Measurements from ENCODE around the gene LRCH1. TPM values are rescaled to one million over a fixed set of nuclear protein-coding genes. Genes with fewer than 3 reads are reported as not detected.

LRCH1 gene
- total RNA-seq, 1 experiment from 2014 or later, result 5.5 TPM

DNA sequence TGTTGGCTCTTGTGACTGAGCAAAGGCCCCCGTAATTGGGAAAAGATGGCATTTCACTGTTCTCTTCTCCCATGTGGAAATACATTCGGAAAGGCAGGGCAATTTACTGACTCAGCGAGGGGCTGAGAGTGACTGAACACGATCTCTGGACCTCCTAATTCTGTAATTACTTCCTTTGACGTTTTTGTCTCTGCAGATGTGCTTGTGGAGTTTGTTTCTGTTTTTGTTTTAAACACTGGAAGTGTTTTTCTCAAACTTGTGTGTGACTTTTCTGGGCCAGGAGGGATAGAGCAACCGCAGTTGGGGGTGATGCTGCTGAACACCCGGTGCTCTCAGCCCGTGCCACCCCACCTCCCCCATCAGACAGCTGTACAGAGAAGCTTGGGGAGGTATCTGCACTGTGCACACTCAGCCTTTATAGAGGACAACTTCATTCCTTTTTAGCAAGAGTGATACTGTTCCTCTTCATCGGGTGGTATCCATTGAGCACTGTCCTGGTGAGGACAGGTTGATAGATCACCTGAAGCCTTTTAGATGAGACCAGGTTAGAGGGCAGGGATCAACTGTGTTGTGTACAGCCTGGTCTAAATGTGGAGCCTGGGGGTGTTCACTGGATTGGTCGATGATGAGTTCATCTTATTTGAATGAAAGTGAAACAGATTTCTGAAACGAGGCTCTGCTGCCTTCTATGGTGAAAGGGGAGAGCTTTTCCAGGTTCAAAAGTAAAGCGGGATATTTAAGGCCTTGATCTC, 126.6 kb downstream of the LRCH1 start:
- no peak for DNase-seq (ENCODE audit: extremely low read depth, low read depth)

DNA sequence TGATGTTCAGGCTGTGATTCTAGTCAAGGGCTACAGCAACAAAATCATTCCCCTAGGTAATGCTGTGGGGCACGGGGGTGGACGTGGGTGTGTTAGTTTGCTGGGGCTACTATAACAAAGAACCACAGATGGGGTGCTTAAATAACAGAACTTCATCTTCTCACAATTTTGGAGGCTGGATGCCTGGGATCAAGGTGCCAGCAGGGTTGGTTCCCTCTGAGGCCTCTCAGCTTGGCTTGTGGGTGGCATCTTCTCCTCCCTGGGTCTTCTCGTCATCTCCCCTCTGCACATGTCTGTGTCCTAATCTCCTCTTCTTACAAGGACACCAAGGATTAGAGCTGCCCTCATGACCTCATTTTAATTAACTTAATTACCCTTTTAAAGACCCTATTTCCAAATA, 129.0 kb downstream of the LRCH1 start:
- DNase-seq (ENCODE audit: extremely low read depth, low read depth), result no peak

DNA sequence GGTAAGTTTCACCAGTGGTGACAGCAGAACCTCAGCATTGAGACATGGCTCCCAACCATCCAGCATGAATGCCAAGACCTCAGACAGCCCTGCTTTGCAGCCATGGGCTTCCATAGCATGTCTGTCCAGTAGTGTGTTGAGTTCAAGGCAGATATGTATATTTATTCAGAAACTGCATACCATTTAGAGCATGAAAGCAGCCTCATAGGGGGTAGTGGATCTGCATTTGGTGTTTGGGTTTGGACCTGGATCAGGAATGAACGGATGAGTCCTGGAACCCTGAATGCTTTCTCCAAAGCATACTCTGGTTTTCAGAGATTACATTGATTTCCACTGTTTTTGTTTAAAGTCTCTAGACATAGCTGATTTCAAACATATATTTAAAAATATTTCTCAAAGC, 129.7 kb downstream of the LRCH1 start:
- DNase-seq (ENCODE audit: extremely low read depth, low read depth), result no peak

DNA sequence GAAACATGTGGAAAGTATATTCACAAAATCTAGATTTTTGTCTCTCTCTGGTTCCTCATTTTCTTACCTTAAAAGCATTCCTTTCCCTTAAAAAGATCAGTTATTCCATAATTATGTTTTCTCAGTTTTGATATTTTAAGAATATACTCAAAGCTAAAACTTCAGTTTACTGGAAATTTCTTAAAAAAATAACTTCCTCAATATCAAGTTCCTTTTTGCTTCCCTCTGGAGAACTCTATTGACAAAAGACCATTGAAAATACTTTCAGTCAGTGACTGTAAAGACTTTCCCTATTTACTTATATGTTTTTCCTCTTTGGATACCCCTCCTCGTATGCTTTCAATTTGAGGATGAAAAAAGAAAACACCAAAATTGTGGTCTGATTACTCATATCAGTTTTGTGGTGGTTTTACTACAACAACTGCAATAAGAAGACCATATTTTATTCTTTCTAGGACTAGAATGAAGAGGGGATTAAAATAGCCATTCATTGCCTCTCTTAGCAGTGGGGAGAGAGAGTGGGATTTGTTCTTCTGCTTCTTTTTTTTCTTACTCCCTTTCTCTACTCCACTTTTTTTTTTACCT, 130.8 kb downstream of the LRCH1 start:
- no peak for DNase-seq (ENCODE audit: extremely low read depth, low read depth)

DNA sequence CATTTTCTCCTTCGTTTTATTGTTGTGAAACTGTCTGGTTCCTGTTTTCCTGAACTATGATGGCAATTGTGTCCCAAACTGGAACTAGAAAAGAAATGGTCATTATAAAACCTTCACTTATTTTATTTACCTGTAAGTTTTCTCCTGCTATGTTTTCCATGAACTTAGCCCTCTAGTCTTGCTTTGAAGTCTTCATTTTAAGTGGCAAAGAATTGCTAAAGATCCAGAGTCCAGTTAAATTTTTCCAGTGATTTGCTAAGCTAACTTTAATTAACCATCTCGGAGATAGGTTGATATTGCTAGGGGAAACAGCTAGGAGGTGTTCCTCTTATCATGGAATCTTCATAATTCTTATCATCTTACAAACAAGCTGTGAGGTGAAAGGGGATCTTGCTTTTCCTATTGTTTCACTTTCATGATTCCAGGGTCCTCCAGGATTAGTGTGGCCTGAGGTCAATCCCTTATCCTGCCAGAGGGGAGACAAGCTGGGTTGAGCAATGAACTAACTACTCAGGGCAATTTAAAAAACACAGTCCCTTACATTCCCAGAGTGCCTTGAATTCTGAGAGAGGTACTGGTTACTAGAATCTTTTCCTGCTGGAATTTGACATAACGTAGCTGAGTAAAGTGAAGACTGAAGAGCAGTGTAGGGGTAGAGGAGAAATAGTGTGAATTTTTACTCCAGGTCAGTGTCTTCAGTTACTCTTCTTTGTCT, 131.5 kb downstream of the LRCH1 start:
- no peak for DNase-seq (ENCODE audit: extremely low read depth, low read depth)

DNA sequence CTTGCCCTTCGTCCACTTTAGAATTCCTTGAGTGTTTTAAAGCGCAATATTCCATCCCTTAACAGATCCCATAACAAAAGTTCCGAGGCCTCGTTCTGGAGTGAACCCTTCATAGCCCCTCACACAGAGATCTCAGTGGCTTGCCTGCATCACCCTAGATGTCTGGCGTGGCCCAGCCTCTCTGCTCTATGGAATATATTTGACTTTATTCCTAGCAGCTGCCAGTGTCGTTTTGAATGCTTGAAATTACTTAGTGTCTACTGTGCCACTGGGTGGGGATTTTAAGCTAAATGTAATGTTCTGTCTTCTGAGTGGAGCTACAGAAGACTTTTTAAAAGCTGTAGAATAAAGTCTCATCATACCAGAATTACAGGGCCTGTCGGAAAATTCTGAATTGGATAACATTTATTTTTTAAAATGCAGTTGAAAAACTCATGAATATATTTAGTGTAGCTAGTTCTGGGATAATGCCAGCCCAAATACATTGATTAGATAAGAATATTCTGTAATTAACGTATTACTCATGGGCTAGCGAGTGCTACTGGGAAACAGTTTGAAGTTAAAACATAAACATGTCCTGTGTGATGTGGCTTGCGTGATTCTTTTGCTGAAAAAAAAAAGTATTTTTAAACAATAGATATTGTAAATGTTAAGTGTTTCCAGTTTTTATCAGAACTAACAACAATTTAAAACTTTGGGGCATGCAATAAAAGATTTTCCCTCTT, 132.2 kb downstream of the LRCH1 start:
- no peak for DNase-seq (ENCODE audit: extremely low read depth, low read depth)

DNA sequence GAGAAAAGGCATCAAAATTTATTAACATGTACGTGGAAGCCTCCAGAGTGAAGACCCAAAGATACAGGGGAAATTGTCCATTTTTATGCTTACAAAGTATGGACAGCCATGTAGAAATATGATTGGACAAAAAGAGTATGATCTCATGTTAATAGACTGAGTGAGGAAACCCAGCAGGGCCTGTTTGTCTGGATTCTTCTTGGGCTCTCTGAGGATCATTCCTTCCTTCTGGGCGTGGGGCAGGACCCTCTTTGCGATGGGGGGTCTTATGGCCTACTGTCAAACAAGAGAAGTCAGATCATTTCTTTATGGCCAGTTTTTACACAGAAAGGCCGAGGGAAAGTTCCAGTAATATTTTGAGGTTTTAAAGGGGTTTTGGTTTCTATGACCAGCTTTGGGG, 133.2 kb downstream of the LRCH1 start:
- DNase-seq (ENCODE audit: extremely low read depth, low read depth), result no peak

DNA sequence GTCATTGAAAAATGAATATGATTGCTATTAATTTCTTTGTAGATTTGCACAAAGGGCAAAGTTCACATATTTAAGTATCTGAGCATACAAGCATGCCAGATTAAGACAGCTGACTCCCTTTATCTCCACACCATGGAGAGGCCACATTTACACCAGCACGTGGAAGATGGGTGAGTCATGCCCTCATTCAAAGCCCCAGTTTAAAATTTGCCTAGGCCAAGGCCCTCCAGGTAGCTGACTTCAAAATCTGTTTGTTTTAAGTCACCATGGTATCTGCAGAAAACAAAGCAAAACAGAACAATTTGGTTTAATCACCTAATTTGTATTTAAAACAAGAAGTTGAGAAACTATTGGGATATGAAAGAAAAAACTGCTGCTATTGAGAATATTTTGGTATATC, 134.8 kb downstream of the LRCH1 start:
- no peak for DNase-seq (ENCODE audit: extremely low read depth, low read depth)

DNA sequence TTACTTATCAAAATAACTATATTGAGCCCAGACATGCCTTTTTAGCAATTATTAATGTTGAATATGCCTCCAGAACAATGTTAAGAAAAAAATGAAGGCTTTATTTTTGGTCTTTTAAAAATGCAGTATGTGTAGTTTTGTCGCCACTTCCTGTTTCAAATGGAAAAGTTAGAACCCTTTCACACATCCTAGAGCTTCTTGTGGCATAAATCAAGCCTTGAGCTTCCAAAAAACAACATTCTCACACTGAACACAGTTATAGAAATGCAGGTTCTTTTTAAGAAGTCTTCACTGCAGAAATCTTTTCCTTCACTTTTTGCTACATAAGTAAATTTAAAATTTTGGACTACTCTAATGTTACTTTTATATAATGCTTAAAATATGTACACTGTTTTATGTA, 135.3 kb downstream of the LRCH1 start:
- DNase-seq (ENCODE audit: extremely low read depth, low read depth), result no peak

DNA sequence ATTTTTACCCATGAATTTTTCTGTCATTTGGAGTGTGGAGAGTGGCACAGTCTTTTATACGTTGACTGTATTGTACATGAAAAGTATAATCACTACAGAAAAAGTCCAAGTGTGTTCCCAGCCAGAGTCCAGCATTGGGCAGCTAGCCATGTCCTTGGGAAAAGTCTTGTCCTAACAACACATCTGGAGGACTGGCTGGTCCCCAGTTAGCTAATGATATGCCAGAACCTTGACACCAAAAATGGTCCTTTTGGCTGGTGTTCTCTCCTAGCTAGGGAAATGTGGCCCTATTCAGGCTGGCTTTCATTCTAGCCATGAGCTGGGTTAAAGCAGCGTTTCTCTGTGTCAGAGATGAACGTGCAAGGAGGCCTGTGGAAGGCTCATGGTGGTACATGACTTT, 145.0 kb downstream of the LRCH1 start:
- DNase-seq (ENCODE audit: extremely low read depth, low read depth), result no peak

DNA sequence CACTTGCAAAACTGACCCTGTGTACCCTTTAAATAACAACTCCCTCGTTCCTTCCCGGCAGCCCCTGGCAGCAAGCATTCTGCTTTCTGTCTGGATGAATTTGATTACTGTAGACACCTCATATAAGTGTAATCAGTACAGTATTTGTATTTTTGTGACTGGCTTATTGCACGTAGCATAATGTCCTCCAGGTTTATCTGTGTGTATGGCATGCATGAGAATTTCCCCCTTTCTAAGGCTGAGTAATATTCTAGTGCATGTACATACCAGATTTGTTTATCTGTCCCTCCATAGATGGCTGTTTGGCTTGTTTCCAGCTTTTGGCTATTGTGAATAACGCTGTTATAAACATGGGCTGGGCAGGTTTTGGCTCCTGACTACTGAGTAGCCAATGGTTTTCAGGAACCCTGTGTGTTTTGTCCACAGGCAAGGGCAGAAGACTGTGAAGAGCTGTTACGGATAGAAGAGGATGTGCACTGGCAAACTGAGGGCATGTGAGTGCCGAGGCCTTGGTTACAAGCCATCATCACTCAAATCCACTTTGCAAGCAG, 146.0 kb downstream of the LRCH1 start:
- no peak for DNase-seq (ENCODE audit: extremely low read depth, low read depth)

DNA sequence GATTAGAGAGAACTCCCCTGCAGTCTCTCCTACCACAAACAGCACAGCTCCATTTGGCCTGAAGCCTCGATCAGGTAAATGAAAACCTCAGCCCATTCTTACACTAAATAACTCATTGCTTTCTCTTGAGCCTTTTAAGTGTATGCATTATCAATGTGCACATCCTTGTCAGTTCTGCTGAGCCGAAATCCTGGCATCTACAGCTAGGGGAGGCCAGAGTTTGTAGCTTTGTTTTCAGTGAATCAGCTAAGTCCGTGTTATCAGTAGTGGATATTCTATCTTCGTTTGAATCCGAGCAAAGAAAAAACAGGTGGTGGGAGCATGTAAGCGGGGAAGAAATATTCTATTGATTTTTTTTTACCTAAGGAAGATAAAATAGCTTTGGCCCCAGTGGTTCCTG, 159.6 kb downstream of the LRCH1 start:
- no peak for DNase-seq (ENCODE audit: extremely low read depth, low read depth)

DNA sequence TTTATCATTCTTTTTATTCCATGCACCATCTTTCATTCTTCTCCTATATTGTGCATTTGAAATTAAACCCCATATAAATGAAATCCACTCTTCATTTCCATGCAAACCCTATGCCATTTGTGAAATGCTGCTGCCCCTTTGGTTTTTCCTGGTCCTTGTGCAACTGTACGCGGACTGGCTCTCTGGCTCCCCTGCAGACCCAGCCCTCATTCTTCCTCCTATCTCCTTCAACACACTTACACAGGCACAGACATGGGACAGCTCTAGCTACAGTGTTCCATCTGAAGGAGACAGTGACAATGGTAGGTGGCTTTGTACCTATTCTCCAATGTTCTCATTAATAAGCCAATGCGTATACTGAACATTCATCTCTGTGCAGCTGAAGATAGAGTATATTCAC, 162.4 kb downstream of the LRCH1 start:
- no peak for DNase-seq (ENCODE audit: extremely low read depth, low read depth)

DNA sequence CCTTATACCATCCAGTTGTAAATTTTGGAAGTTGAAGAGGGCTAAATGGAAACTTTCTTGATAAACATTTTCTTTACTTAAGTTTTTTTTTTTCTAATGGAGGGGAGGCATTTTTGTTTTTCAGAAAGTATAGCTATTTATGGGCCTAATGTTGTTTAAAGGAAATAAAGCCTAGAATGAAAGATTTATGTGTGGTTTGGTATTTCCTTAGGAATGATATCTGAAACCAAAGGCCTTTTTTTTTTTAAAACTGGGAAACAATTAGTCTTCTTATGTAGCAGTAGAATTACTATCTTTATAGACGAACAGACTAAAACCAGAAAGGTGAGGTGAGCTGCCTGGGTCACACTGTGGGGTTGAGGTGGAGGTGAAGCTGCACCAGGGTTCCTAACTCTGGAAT, 163.9 kb downstream of the LRCH1 start:
- DNase-seq (ENCODE audit: extremely low read depth, low read depth), result no peak

DNA sequence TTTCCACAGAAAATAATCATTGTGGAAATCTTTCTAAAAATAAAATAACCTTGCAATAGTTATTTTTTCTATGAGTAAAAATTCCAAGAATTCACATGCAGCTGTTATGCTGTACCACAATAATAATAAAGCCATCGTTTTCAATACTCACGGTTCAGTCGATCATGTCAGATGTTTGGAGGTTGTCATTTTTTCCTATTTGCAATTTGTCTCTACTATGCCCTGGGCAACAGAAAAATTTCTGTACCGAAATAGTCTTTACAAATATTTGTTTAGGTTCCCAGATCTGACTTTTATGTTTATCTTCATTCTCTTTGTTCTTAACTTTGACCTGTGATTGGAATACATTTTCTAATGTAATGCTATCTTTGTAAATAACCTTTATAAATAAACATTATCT, 164.3 kb downstream of the LRCH1 start:
- DNase-seq (ENCODE audit: extremely low read depth, low read depth), result no peak

DNA sequence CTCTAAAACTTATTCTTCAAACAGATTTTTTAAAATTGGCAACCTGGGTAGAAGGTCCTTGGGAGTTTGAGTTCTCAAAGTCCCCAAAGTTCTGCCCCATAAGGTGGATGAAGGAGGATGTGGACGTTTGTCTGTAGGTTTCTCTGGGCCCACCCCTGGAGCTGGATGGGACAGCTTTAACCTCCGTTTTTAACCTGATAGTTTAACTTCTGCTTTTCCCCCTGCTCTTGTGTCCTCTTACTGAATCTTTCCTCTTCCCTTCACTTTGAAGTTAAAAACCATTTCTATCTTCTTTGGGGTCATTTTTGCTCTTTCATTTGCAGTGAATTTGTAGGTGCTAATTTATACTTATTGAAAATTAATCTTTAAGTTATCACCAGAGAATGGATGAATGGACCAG, 164.9 kb downstream of the LRCH1 start:
- DNase-seq (ENCODE audit: extremely low read depth, low read depth), result no peak

DNA sequence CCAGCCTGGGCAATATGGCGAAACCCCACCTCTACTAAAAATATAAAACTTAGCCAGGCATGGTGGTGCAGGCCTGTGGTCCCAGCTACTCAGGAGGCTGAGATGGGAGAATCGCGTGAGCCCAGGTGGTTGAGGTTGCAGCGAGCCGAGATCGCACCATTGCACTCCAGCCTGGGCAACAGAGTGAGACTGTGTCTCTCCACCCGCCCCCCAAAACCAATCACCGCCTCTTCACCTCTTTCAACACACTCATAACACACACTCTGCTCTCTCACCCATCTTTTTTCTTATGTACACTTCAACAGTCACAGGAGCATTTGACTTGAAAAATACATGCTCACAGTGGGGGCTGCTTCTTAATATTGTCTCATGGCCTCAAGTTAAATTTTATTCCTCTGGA, 167.2 kb downstream of the LRCH1 start:
- no peak for DNase-seq (ENCODE audit: extremely low read depth, low read depth)

DNA sequence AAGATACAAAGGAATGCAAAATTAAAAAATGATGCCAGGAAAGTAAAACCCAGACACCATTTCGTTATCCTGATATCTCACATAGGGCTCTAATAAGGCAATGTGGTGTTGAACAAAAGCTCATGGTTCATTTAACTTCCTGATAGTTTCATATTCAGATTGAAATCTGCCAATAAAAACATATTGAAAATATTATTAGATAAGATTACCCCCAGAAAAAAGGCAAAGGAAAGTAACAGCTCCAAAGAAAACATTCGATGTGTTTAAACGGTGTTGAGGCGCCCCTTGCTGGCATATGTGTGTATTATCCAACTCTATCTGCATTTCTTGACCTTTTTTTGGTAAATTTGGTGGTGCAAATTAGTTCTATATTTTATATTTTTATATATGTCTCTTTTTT, 168.1 kb downstream of the LRCH1 start:
- peak; percentile 36 for DNase-seq (ENCODE audit: extremely low read depth, low read depth)

DNA sequence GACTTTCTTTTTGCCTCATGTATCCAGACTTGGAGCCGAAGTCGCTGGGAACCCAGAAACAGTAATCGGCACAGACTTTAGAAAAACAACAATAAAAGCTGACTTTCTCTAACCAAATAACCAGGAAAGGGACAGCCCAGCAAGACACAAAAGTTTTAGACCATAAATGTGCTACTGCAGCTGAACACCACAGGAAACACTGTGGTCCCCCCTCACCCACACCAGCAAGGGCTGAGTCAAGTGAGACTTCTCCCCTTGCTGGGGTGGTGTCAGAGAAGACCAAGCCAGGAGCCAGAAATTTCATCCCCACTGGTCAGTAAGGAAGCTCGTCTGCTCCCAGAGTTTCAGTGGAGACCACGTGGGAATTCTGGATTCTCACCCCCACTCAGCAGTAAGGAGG, 173.4 kb downstream of the LRCH1 start:
- no peak for DNase-seq (ENCODE audit: extremely low read depth, low read depth)

DNA sequence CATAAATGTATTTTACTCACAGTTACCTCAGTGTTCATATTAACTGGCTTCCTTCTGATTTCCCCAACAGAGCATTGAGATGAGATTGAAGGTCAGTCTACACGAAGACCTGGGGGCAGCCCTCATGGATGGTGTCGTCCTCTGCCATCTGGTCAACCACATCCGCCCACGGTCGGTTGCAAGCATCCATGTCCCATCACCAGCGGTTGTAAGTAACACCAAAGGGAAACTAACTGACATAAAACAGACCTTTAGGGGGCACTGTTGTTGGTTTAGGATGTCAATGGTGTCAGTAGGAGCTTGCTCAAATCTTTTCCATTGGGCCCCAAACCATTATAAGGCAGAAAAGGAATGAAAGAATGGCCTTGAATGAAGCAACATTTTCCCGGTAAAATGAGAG, 175.8 kb downstream of the LRCH1 start:
- DNase-seq (ENCODE audit: extremely low read depth, low read depth), result peak; percentile 4

DNA sequence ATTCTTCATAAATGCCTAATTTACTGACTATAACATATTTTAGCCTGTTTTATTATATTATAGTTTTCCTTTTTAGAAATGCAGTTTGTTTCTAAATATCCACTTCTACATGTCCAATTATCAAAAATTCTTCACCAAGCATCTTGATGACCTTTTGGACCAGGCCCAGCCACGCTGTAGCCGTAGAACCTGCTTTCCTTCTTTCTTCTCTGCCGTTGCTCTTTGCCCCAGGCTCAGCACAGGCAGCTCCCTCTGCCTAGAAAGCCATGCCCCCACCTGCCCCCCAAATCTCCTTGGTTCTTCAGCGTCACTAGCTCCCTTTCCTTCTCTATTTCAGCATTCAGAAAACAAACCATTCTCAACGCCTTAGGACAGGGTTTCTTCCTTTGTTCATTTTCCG, 178.6 kb downstream of the LRCH1 start:
- DNase-seq (ENCODE audit: extremely low read depth, low read depth), result no peak
